H1 (cell line): ENCODE data around the gene ABHD15. TPM values are rescaled to one million over a fixed set of nuclear protein-coding genes. Genes with fewer than 3 reads are reported as not detected.

Experiments used
- CREB1 ChIP-seq: IDR thresholded peaks from 2 replicates; pipeline ENCODE4 v1.6.1; 2012; ENCODE audit warnings: inconsistent platforms
- JUN ChIP-seq: IDR thresholded peaks from 2 replicates; pipeline ENCODE4 v1.6.1; 2011; ENCODE audit warnings: low read depth, mild to moderate bottlenecking, improper control_type of control experiment, low read length
- NRF1 ChIP-seq: IDR thresholded peaks from 2 replicates; pipeline ENCODE4 v1.6.1; 2011; ENCODE audit warnings: mild to moderate bottlenecking, low read depth, low read length, improper control_type of control experiment
- RAD21 ChIP-seq, 2 experiments: IDR thresholded peaks in 1 of 2; conservative IDR thresholded peaks in 1 of 2; 2 replicates each; pipeline ENCODE4 v1.6.1; 2011; ENCODE audit warnings: low read depth in 2 of 2, low read length in 2 of 2, improper control_type of control experiment in 1 of 2, inconsistent platforms in 1 of 2, mild to moderate bottlenecking in 1 of 2, moderate library complexity in 1 of 2
- TCF12 ChIP-seq: IDR thresholded peaks from 2 replicates; pipeline ENCODE4 v1.6.1; 2011; ENCODE audit warnings: low read depth, mild to moderate bottlenecking, low read length
- polyA plus RNA-seq, 7 experiments: library from polyadenylated mRNA; depleted of rRNA in 3 of 7; stranded (reverse) in 5 of 7; unstranded in 2 of 7; fragments of >200 nt in 5 of 7; fragments of 200-250 nt in 2 of 7; gene quantifications; 1 replicate in 5 of 7; 2 replicates in 1 of 7; 4 replicates in 1 of 7; pipeline versions ENCODE4 v1.2.1 to v1.2.3, GENCODE V29; 2011 to 2013; ENCODE audit warnings: missing spikeins in 2 of 7, mixed read lengths in 2 of 7
- total RNA-seq: library from RNA; stranded (reverse); fragmentation: NEBNext Ultra II Directional; extraction: Animal tissue kit (Norgen Biotek cat#: 25700); gene quantifications from 2 replicates; pipeline ENCODE4 v1.2.1, GENCODE V29; 2021

Gene ABHD15
- total and polyA plus RNA-seq, 2 of the 8 experiments (the other 6 are each of a cell fraction or from before 2014, with no cell fraction given): 0.88 to 1.7 TPM

- no peak for TF ChIP-seq RAD21 (IDR thresholded peaks at IDR 0.05 in 1 of 2, conservative IDR thresholded peaks at IDR 0.05 in 1 of 2; ENCODE audit: low read depth in 2 of 2, low read length in 2 of 2)
- TF ChIP-seq CREB1: no peak
- TF ChIP-seq JUN: no peak
- TF ChIP-seq TCF12: no peak
- TF ChIP-seq NRF1: no peak
Observed at GRCh38 chr17:29588562-29589411, 21.9 kb upstream of the ABHD15 start (continued).
